ENCODE data around the gene KLHL17.
"Not testable (repeated sequence)": the region's sequence is repeated elsewhere in the genome, so short reads cannot be mapped to it uniquely, and the experiment has no call there.

Gene KLHL17

DNA sequence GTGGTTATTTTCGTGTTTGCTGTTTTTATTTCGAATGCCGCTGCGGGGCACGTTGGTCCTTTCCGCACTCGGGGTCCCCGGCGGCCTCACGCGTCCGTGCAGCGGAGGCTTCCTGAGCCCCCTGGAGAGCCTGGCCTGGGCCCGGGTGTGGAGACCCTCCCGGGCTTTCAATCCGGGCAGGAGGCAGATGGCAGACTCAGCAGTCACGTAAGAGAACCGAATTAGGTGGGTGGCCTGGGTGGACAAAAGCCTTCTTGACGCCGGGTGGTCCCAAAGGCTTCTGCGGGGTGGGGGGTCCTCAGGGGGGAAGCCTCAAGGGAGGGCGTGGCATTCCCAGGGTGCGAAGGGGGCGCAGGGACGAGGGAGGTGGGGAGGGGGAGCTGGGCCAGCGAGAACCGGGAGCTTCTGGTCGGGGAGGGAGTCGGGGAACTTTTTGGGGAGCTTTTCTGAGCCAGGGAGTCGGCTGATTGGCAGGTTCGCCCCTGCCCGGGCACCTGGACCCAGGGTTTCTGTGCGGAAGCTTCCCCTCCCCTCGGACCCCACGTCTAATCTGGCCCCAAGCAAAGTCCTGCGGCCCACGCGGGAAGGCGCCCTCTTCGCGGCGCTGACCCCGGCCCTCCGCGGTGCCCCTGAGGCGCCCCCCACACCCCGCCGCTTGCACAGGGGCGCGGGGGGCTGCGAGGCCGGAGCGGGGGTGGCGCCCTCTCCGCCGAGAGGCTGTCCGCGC is 40.8 kb downstream of the KLHL17 start:
- no peak for DNase-seq
- TF ChIP-seq GATA1 (IDR thresholded peaks at IDR 0.05; ENCODE audit: low read depth, low read length) (no peak), POLR2A (IDR thresholded peaks at IDR 0.05; ENCODE audit: low read length) (no peak)

DNA sequence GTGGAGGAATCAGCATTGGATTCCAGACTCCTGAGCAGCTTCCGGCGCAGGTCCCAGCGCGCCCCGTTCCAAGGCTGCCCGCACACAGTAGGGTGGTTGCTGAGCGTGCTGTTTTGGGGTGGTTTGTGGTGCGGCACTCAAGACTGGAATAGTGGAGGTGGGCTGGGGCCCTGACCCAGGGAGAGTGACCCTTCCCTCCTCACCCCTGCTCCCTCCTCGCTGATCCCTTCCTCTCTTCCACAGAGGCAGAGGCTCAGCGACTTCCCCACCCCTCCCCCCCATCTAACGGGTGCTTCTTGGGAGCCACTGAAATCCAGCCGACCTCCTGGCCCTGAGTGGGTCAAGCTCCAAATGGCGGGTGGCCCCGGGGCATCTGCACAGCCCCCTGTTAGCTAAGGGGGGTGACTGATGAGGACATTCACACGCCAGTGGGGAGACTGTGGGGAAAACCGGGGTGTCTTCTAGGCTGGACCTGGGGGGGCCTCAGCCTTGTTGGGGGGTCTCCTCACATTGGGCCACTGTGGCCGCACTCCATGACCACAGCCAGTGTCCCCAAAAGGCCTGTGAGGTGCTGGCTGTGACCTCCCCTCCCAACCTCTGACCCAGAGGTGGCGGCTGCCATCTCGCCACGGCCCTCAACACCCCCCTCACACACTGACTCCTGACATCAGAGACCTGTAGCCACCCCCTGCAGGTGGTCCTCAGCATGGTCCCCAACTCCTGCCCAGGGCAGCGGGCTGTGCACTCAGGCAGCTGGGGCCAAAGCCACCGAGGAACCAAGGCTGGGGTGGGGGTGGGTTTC is 43.4 kb downstream of the KLHL17 start:
- TF ChIP-seq POLR2A (IDR thresholded peaks at IDR 0.05; ENCODE audit: low read length) (no peak), GATA1 (IDR thresholded peaks at IDR 0.05; ENCODE audit: low read depth, low read length) (no peak)
- no peak for DNase-seq

DNA sequence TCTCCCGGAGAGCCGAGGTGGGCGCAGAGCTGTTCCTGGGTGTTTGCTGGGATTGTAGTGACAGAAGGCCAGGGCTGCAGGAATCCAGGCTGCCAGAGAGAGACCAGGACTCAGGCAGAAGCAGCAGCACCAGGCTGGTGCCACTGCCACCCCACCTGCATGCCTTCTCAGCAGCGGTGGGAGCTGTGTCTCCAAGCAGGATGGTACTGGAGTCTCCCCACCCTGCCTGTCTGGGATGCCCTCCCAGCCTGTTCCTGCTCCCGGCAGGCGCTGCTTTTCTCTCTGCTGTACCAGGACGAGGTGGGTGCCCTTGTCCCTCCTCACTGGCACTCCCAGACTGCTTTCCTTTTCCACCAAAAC is 44.0 kb downstream of the KLHL17 start:
- DNase-seq: no peak
- no peak for TF ChIP-seq POLR2A (IDR thresholded peaks at IDR 0.05; ENCODE audit: low read length)

DNA sequence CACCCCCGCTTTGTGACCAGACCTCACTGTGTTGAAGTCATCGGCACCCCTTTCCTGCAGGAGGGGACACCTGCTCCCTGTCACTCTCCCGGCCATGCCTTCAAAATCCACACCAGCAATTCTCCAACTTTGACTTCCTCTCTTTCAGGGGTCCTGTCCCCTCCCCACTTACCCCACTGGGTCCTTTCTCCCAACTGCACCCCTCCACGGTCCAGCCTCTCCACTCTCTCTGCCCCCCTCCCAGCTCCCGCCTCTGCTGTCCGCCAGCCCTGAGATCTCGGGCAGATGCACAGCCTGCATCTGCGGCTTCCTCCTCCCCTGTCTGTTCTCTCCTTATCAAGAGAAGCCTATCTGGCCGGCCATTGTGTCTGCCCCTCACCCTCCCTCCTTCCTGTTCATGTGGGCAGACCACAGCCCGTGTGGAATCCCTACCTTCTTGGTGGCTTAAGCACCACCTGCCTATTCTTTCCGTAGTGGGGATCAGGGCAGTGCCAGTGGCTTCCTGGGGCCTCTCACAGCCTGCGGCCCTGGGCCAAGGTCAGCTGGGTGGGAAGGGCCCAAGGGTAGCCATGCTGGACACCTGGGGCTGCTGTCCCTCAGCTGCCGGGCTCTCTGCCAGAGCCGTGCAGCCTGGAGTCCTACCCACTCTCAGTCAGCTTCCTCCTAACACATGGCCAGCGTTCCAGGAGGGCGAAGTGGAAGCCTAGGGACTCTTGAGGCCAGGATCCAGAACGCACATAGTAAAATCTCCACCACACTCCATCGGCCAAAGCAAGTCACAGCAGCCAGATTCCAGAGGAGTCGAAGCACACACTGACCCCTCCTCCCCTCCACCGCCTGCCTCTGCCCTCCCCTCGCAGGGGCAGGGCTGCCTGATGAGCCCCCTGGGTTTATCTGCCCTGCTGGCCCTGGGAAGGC is 44.7 kb downstream of the KLHL17 start:
- TF ChIP-seq POLR2A (IDR thresholded peaks at IDR 0.05; ENCODE audit: low read length) (no peak), GATA1 (IDR thresholded peaks at IDR 0.05; ENCODE audit: low read depth, low read length) (no peak)
- peak in 1 of 2 experiments; percentile 41 for DNase-seq

DNA sequence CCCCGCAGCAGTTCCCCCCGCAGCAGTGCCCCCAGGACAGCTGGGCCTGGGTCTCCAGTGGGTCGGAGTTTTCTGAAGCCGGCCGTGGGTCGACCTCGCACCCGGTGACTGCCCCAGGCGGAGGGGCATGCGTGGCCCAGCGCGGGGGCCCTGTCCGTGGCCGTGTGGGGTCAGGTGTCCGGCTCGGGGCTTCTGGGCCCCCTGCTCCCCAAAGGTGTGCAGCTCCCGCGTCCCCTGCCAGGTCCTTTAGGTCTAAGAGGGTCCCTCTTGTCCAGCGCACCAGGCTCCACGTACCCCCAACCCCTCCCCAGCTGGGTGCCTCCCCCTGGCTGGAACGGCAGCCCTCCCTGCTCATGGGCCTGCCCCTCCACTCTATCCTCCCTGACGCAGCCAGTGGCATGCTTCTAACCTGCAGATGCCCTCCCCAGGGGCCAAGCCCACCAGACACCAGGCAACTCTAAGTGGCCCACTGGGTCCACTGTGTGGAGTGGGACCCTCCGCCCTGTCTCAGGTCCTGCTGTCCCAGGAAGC is 45.5 kb downstream of the KLHL17 start:
- TF ChIP-seq POLR2A (IDR thresholded peaks at IDR 0.05; ENCODE audit: low read length) (no peak), GATA1 (IDR thresholded peaks at IDR 0.05; ENCODE audit: low read depth, low read length) (no peak)

DNA sequence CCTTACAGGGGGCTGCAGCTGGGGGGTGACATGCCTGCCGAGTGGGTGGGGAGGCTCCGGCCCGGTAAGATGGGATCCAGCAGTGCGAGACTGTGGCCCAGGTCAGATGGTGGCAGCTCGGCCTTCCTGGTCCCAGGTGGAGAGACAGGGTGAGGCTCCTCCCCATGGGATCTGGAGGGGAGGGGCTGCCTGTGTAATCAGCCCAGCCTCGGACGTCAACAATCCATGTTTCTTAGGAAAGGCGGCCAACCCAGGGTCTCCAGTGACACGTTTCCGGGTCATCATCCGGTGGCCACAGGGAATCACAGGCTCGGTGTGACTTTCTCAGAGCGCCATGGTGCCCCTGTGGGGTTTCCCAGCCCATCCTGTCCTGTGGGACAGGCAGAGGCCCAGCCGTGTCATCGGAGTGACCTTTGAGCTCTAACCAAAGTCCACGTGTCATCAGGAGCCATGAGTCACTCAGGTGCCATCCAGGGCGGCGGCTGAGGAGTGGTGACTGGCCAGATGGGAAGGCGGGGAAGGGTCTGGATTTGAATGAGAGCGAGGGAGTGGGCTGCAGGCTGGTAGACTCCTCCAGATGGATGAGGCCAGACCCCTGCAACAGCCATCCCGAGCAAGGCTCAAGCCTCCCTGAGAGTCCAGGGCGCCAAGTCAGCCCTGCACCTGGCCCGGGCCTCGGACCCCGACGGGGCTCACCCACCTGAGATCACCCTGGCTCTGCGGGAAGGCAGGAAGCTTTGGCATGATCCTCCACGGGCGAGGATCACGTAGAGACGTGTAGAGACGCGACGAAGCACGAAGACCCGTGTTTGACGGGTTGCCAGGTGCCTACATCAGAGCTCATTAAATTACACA is 46.1 kb downstream of the KLHL17 start:
- TF ChIP-seq POLR2A (IDR thresholded peaks at IDR 0.05; ENCODE audit: low read length) (no peak), GATA1 (IDR thresholded peaks at IDR 0.05; ENCODE audit: low read depth, low read length) (no peak)
- DNase-seq: no peak

More for the DNA sequence above, 45.5 kb downstream of the KLHL17 start:
- DNase-seq: no peak

DNA sequence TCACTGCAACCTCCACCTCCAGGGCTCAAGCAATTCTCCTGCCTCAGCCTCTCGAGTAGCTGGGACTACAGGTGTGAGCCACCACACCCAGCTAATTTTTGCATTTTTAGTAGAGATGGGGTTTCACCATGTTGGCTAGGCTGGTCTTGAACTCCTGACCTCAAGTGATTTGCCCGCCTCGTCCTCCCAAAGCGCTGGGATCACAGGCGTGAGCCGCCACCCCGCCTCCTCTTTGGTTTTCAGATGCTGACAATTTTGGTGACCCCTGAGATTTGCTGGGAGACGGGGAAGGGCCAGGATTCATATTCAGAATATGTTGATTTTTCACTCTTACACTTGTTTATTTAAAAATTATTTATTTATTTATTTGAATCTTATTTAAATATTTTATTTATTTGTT is 49.7 kb downstream of the KLHL17 start:
- DNase-seq: not testable (repeated sequence)

DNA sequence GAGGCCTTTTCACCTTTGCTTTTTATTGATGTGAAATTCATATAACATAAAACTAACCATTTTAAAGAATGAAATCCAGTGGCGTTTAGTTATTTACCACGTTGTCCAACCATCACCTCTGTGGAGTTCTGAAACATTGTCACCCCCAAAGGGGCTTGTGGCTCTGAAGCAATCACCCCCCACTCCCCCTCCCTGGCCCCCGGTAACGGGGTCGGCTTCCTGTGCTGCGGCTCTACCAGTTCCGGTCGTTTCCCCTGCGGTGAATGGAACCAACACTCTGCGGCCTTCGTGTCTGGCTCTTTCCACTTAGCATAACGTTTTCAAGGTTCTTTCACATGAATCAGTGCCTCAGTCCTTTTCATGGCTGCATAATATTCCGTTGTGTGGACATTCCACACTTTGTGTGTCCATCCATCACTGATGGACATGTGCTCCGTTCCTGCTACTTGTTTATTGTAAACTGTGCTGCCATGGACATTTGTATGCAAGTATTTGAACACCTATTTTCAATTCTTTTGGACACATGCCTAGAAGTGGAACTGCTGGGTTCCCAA is 51.1 kb downstream of the KLHL17 start:
- no peak for TF ChIP-seq GATA1 (IDR thresholded peaks at IDR 0.05; ENCODE audit: low read depth, low read length)
- TF ChIP-seq POLR2A (IDR thresholded peaks at IDR 0.05; ENCODE audit: low read length): no peak
- DNase-seq: no peak

DNA sequence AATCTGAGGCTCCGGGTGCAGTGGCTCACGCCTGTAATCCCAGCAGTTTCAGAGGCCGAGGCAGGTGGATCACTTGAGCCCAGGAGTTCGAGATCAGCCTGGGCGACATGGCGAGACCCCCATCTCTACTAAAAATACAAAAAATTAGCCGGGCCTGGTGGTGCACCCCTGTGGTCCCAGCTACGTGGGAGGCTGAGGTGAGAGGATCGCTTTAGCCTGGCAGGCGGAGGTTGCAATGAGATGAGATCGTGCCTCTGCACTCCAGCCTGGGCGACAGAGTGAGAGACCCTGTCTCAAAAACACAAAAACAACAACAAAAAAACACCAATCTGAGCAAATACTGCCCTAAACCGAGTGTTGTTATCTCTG is 52.3 kb downstream of the KLHL17 start:
- DNase-seq: not testable (repeated sequence)

DNA sequence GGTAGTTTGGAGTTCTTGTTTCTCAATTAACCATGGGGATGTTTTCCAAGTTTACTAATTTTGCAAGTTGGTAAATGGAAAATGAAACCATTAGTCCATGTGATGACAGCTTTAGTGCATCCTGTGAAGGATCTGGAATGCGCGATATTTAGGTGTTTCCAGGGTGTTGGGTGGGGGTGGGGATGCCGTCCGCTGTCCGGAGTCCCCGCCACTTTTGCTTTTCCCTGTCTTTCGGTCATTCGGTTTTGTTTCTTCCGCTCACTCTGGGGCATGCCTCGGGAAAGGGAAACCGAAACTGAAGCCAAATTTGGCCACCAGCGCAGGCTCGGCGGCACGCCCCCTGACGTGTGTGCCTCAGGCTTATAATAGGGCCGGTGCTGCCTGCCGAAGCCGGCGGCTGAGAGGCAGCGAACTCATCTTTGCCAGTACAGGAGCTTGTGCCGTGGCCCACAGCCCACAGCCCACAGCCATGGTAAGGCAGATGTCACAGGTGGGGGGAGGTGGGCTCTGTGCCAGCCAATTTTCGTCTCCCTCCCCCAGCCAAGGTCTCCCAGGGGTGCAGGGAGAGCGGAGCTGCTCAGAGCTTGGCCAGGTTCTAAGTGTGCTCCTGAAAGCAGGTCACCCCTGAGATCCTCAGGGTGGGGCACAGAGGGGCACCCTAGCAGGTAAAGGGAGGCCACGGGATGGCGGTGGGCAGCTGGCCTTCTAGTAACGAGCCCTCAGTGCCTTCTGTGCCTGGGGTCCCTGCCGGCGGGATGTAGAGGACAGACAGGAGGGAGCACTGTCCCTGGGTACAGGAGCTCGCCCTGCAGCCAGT is 52.9 kb downstream of the KLHL17 start, which contains the start of gene ISG15:
Gene ISG15 (plus strand): TSS at position 393 of the 817 bp plus-strand sequence. CDS start 77 bp downstream, at position 470.
- TF ChIP-seq GATA1 (IDR thresholded peaks at IDR 0.05; ENCODE audit: low read depth, low read length) (no peak), POLR2A (IDR thresholded peaks at IDR 0.05; ENCODE audit: low read length) (peak; percentile 64)

DNA sequence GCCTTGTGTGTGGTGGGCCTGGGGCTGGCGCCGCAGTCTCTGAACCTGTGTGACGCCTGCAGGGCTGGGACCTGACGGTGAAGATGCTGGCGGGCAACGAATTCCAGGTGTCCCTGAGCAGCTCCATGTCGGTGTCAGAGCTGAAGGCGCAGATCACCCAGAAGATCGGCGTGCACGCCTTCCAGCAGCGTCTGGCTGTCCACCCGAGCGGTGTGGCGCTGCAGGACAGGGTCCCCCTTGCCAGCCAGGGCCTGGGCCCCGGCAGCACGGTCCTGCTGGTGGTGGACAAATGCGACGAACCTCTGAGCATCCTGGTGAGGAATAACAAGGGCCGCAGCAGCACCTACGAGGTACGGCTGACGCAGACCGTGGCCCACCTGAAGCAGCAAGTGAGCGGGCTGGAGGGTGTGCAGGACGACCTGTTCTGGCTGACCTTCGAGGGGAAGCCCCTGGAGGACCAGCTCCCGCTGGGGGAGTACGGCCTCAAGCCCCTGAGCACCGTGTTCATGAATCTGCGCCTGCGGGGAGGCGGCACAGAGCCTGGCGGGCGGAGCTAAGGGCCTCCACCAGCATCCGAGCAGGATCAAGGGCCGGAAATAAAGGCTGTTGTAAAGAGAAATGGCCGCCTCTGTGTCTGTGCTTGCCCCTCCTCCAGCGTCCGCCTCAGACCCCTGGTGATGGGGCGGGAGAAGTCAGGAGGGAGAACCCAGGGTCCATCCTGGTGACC is 53.7 kb downstream of the KLHL17 start:
- peak; percentile 35 to 38 for DNase-seq
- TF ChIP-seq GATA1 (IDR thresholded peaks at IDR 0.05; ENCODE audit: low read depth, low read length) (no peak), POLR2A (IDR thresholded peaks at IDR 0.05; ENCODE audit: low read length) (no peak)

More for the DNA sequence above, 52.9 kb downstream of the KLHL17 start, which contains the start of gene ISG15:
- peak; percentile 87 to 91 for DNase-seq

Data from erythroblast (primary cell).